MCF 10A (cell line): Measurements from ENCODE around the gene EPHB6. TPM values are rescaled to one million over a fixed set of nuclear protein-coding genes. Genes with fewer than 3 reads are reported as not detected.

ENCODE experiments used
- BruUV-seq: library from RNA; stranded (reverse); fragments of 400-500 nt; replicated peaks from 2 replicates; lab custom pipeline; 2021; lab: Mats Ljungman, UMichigan
- CTCF ChIA-PET: fragments of 300-600 bp; sonication (Branson Sonifier 250); formaldehyde crosslinking; extraction: SDS; loops from one replicate; lab custom pipeline; 2021; ENCODE audit warnings: antibody characterized with exemption, inconsistent platforms; lab: Yijun Ruan, JAX
- POLR2A ChIA-PET: fragments of 300-600, 350-650 bp; sonication (Branson Sonifier 250); formaldehyde crosslinking; extraction: SDS; loops from one replicate; lab custom pipeline; 2020; ENCODE audit warnings: antibody characterized with exemption, inconsistent platforms; lab: Yijun Ruan, JAX
- DNase-seq: peaks from one replicate; pipeline ENCODE4 v3.0.0-alpha.2; 2018; ENCODE audit not compliant: unreplicated experiment
- H3K27ac Mint-ChIP-seq: one replicate; pipeline ENCODE4 v1.8.0; 2022; ENCODE audit warnings: mild to moderate bottlenecking, low read depth, mixed read lengths; ENCODE audit not compliant: unreplicated experiment
- H3K27me3 Mint-ChIP-seq: one replicate; pipeline ENCODE4 v1.8.0; 2022; ENCODE audit warnings: mixed read lengths; ENCODE audit not compliant: insufficient read depth, unreplicated experiment
- H3K36me3 Mint-ChIP-seq: one replicate; pipeline ENCODE4 v1.8.0; 2022; ENCODE audit warnings: mild to moderate bottlenecking, moderate library complexity, mixed read lengths; ENCODE audit not compliant: insufficient read depth, unreplicated experiment
- H3K4me1 Mint-ChIP-seq: one replicate; pipeline ENCODE4 v1.8.0; 2022; ENCODE audit warnings: mixed read lengths; ENCODE audit not compliant: insufficient read depth, unreplicated experiment
- H3K4me3 Mint-ChIP-seq: one replicate; pipeline ENCODE4 v1.8.0; 2022; ENCODE audit warnings: mild to moderate bottlenecking, moderate library complexity, mixed read lengths; ENCODE audit not compliant: unreplicated experiment
- H3K9me3 Mint-ChIP-seq: one replicate; pipeline ENCODE4 v1.8.0; 2022; ENCODE audit warnings: mixed read lengths; ENCODE audit not compliant: unreplicated experiment
- CTCF ChIP-seq: fragments of 200-600 bp; IDR thresholded peaks from one replicate; pipeline ENCODE4 v1.8.0; 2022; ENCODE audit warnings: antibody characterized with exemption, mild to moderate bottlenecking; ENCODE audit not compliant: unreplicated experiment
- intact Hi-C: fragments of 100-400 bp; cut with micrococcal nuclease; formaldehyde crosslinking; loops from 2 replicates; pipeline ENCODE4 v1.14.1; 2022
- total RNA-seq: library from RNA; stranded (reverse); gene quantifications from 2 replicates; pipeline ENCODE4 v1.2.3, GENCODE V29; 2022

Gene EPHB6
- total RNA-seq, 1 experiment from 2014 or later, result 1.4 TPM

GRCh38 chr7:142806957-142807356, 47.9 kb upstream of the EPHB6 start:
- no TSS peak for BruUV-seq
- peaks cover 68% of the 10 kb centered on the region for H3K27me3 Mint-ChIP-seq
- no peak overlapping the region for H3K27ac Mint-ChIP-seq
- no peaks in the 10 kb centered on the region for H3K36me3 Mint-ChIP-seq
- intact Hi-C loops, result no loop called here
- POLR2A ChIA-PET, result interaction anchor here (0.8 kb wide), 1 partner anchor 29 kb away, joined by 3 read pairs; no protein-coding TSS in a partner anchor
- CTCF ChIA-PET, result interaction anchor here (0.7 to 2.3 kb wide), 11 partner anchors 9 to 423 kb away, joined by 3 to 8 read pairs (median 3); no protein-coding TSS in a partner anchor
- no peak for TF ChIP-seq CTCF
- no peaks in the 10 kb centered on the region for H3K4me1 Mint-ChIP-seq
- no peak overlapping the region for H3K4me3 Mint-ChIP-seq
- DNase-seq, result no peak
- no peaks in the 10 kb centered on the region for H3K9me3 Mint-ChIP-seq

GRCh38 chr7:142807855-142808460, 46.9 kb upstream of the EPHB6 start:
- intact Hi-C loops, result no loop called here
- no peak overlapping the region for H3K27ac Mint-ChIP-seq
- no peaks in the 10 kb centered on the region for H3K9me3 Mint-ChIP-seq
- peaks cover 76% of the 10 kb centered on the region for H3K27me3 Mint-ChIP-seq
- CTCF ChIA-PET, result interaction anchor here (0.6 to 5.2 kb wide), 20 partner anchors 15 to 424 kb away, joined by 3 to 43 read pairs (median 4); no protein-coding TSS in a partner anchor
- no peak overlapping the region for H3K4me3 Mint-ChIP-seq
- TF ChIP-seq CTCF, result no peak
- no peak for DNase-seq
- H3K36me3 Mint-ChIP-seq, result no peaks in the 10 kb centered on the region
- H3K4me1 Mint-ChIP-seq, result no peaks in the 10 kb centered on the region
- no TSS peak for BruUV-seq
- POLR2A ChIA-PET, result no interaction called here

- ChIA-PET POLR2A (no interaction called here), CTCF (interaction anchor here (0.6 to 5.2 kb wide), 15 partner anchors 10 to 284 kb away, joined by 3 to 43 read pairs (median 4); no protein-coding TSS in a partner anchor)
- intact Hi-C loops, result no loop called here
- Mint-ChIP-seq H3K4me3 (no peak overlapping the region), H3K27ac (no peak overlapping the region), H3K36me3 (no peaks in the 10 kb centered on the region), H3K27me3 (peaks cover 76% of the 10 kb centered on the region), H3K9me3 (no peaks in the 10 kb centered on the region), H3K4me1 (no peaks in the 10 kb centered on the region)
- DNase-seq, result no peak
- no TSS peak for BruUV-seq
- TF ChIP-seq CTCF, result no peak
These were observed 46.4 kb upstream of the EPHB6 start for GRCh38 chr7:142808461-142808801.

- peak; percentile 9 for DNase-seq
These were observed 45.9 kb upstream of the EPHB6 start for GRCh38 chr7:142808802-142809583.

More at GRCh38 chr7:142808802-142809583, 45.9 kb upstream of the EPHB6 start:
- CTCF ChIA-PET, result interaction anchor here (0.6 to 7.1 kb wide), 14 partner anchors 9 to 285 kb away, joined by 3 to 61 read pairs (median 4); no protein-coding TSS in a partner anchor
- Mint-ChIP-seq H3K27me3 (peaks cover 77% of the 10 kb centered on the region), H3K9me3 (no peaks in the 10 kb centered on the region), H3K27ac (no peak overlapping the region), H3K4me1 (no peaks in the 10 kb centered on the region), H3K36me3 (no peaks in the 10 kb centered on the region), H3K4me3 (no peak overlapping the region)
- POLR2A ChIA-PET, result no interaction called here
- TF ChIP-seq CTCF, result no peak
- intact Hi-C loops, result no loop called here
- no TSS peak for BruUV-seq
